ENCODE measurements around the gene MACROD2.

Gene MACROD2

DNA sequence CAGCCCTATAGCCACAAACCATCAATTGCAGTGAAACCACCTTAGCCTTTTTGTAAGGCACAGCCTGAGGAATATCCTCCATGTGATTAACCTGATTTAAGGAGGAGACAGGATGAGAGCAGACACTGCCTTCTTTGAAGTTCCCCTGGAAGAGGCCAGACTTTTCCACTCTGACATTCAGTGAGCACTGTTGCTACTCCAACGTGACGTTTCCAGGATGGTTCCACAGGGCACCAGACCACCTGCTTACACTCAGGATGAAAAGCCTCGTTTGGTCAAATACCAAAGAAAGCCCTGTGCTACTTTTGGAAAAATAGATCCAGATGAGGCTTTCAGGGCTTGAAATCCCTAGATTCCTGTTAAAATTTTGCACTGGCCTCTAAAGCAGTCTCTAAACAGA, 1444.2 kb downstream of the MACROD2 start:
- no peak for DNase-seq

GRCh38 chr20:15440049-15440820, 1444.9 kb downstream of the MACROD2 start:
- DNase-seq = no peak

- DNase-seq = no peak
Measured at GRCh38 chr20:15445056-15445840, 1449.9 kb downstream of the MACROD2 start.

DNA sequence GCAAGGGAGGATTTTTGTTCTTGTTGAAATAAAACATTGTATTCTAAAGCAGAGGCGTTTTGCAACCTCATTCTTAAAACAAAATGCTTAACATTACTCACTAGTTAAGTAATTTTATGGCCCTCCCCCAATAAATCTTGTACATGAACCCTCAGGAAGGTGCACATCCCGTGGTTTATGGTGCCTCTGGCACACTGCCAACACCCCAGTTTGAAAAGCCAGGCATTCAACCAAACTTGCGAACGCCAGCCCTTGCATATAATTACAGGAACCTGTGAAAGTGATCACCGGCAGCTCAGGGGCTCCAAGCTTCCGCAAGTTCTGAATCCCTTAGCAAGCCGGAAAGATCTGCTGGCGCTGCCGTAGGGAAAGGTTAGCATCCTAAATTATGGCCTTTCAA, 1451.1 kb downstream of the MACROD2 start:
- no peak for DNase-seq

GRCh38 chr20:15447549-15447948, 1452.2 kb downstream of the MACROD2 start:
- DNase-seq = no peak

- DNase-seq = no peak
Measured at GRCh38 chr20:15449061-15449460, 1453.7 kb downstream of the MACROD2 start.

DNA sequence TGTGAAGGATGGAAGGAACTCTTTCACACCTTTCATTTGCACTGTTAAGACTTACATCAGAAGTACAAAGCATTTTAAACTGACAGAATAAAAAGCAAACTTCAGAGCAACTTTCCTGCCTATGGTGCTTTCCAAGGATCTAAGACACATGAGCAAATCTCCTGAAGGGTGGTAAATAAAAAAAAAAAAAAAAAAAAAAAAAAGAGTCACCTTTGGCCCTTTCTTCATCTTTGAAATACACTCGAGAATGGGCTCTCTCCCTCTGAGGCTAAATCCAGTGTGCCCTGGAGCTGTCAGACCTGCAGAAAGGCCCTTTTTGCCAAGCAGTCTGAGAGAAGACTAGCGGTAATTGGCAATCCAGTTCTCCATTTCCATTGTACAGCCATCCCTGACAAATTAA, 1455.9 kb downstream of the MACROD2 start:
- DNase-seq = no peak

- no peak for DNase-seq
Measured at GRCh38 chr20:15455279-15455678, 1460.0 kb downstream of the MACROD2 start.

DNA sequence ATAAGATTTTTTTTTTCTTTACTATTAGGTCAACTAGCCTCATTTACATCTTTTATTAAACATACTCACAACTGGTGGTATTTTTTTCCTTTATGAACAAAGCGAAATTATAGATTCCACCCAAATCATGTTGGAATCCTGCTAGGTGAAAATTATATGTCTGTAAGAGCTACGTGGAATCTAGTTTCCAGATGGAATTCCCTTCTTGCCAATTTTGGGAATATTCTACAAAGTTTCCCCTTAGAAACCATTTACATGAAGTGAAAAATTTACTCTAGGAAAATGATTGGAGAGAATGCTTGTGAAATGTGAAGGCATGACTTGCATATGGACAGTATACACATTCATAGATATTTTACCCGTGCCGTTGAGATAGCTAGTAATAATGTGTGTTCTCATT, 1466.6 kb downstream of the MACROD2 start:
- DNase-seq = no peak

DNA sequence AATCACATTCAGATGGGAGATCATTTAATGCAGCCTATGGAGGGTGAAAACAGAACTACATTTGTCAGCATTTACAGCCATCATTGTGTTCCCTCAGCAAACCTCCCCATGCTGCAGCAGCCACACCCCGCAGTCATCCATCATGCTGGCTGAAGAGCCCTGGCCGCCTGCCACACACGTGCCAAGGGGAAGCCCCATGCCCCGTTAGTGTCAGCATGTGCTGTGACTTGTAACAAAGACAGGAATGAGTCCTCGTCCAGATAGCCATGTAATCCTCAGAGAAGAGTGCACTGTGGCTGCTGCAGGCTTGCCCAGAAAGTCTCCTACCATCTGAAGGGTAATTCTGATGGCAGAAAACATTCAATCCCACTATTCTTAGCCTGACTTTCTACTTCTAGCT, 1480.2 kb downstream of the MACROD2 start:
- DNase-seq = no peak

DNA sequence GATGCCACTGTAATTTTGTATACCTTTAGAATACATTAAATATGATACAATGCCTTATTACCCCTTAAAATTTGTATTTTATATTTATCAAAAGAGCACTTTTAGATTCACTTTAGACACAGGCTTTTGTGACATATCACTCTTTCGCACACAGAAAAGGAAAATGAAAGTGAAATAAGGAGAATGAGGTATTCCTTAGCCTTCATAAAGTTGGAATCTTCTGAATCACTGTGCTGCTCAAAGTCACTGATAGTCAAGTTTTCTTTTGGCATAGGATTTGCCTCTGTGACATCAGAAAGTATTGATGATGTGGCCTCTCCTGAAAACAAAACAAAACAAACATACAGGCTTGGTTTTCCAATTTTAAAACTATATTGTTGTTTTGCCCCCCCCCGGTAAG, 1480.9 kb downstream of the MACROD2 start:
- no peak for DNase-seq

DNA sequence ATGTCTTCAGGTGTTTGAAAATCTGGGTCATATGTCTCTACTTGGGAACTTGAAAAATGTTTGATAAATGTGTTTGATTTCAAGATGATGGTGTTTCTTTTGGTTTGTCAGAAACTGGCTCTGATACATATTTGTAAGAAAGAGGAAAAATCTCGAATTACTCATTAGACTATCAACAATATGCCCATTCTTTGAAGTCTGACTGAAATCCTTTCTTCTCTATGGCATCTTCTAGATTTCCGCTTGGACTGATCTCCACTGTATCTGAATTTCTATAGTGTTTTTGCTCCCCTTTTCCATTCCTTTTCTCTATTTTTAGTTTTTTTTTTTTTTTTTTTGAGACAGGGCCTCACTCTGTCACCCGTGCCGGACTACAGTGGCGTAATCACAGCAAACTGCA, 1481.5 kb downstream of the MACROD2 start:
- DNase-seq = no peak

- no peak for DNase-seq
Measured at GRCh38 chr20:15482525-15482924, 1487.2 kb downstream of the MACROD2 start.

DNA sequence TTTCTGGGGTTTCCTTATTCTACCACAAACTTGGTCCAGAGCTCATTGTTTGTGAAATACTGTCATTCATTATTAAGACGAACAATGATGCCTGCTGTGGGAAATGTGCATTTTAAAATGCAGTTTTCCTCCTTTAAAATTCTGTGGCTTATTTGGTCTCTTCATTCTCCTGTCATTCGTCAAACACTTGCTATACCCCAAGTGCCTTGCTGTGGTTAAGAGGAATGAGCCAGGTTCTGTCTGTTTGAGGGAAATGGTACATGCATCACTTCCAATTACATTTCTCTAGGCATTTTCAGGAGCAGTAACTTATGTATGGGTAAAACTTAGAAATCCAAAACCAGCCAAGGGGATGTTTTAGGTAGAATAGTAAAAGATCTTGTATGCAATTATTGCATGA, 1490.2 kb downstream of the MACROD2 start:
- no peak for DNase-seq

DNA sequence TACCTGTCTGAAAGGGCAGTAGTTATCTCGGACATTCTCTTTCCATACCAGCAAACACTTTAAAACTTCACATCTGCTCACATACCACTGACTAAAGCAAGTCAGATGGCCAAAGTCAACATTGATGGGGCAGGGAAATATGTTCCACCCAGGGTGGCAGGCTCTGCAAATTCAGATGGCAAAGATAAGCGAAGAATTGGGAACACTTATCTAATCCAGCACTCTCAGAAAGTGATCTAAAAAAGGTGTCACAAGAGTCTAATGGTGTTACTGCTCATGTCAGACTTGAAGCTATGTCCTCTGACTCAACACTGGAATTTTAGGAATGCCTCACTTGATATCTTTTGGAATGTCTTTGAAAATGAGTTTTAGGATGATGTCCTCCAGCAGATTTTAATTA, 1491.7 kb downstream of the MACROD2 start:
- no peak for DNase-seq

DNA sequence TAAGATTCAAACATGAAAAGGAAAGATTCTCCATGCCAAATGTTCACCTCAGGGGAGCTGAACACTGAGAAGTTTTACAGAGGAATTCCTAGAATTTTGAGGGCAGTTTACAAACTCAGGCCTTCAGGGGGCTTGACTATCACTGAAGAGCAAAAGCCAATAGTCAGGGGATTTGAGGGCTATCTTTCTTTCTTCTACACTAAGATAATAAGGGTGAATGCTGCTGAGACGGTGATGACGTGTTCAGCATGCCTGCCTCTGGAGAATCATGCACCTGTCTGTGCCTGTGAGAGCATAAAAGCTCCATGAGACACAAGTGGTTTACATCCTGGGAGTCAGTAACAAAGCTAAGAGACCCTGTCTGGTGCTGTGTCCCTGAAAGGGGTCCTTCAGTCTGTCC, 1492.4 kb downstream of the MACROD2 start:
- DNase-seq = no peak

DNA sequence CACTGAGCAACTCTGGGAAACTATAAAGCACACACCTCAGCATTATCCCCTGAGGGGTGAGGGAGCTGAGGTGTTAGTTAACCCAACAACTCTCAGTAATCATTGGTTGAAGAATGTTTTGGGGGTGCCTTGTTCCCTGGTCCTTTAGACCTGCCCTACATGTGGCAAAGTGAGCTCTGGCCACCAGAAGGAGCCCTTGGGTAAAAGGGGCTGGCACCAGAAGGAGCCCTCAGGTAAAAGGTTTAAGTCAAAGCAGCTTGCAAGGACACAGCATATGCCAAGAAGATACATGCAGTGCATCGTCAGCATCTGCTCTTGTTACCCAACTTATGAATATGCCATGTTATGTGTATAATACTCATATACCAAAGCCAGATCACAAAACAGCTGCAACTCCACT, 1496.3 kb downstream of the MACROD2 start:
- no peak for DNase-seq

DNA sequence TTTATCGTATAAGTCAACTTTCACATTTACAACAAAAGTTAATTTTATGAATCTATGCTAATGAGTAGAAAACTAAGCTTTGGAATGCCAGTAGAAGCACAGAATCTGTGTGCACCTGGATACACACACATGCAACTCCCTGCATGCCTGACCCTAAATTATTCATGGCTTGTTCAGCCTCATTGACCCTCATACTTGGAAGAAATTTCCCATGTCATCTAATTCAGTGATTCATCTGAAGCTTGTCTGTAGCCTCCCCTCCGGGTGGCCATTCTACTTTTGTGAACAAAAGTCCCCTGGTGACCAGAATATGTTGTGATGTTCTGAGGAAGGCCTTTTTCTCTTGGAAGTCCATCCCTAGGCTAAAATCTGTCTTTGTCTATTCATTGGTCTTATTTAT, 1499.5 kb downstream of the MACROD2 start:
- DNase-seq = no peak

DNA sequence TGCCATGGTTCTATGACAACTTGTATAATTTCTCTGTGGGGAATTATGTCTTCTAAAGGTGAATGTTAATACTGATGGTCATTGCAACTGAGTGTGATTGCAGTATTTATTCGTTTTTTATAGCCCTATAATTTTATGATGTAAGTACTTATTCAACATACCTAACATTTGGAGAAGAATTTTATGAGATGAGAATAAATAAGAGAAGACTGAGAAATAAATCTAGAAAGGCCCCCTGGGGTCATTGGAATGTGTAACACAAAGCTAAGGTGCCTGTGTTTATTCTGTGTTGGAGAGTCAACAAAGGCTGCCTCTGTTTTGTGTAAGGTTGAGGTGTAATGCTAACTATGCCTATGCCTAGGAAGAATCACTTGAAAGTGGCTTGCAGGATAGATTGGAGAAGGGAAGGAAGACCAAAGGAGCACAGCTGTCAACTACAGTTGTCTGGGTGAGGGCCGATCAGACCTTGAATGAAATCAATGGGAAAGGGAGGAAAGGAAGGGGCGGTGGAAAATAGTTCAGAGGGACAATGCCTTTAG, 1501.3 kb downstream of the MACROD2 start:
- DNase-seq = no peak

DNA sequence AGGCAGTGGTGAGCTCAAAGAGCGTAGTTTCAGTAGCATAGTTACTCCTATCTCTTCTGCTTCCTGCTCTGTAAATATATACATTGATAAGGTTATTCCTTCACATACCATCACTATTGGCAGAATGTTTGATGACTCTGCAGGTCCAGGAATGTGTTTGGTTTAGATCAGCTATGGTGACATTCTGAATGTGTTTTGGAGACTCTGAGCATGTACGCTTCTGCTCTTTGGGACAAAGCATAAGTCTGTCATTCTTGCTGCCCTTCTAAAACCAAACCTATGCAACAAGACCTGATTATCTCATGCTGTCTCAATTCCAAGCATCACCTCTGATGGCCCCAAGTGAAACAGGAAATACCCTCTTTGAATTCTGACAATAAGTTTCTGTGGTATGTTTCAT, 1503.6 kb downstream of the MACROD2 start:
- DNase-seq = no peak

GRCh38 chr20:15506311-15506710, 1511.0 kb downstream of the MACROD2 start:
- DNase-seq = no peak

GRCh38 chr20:15507151-15507550, 1511.8 kb downstream of the MACROD2 start:
- no peak for DNase-seq

- no peak for DNase-seq
Measured at GRCh38 chr20:15511551-15511950, 1516.2 kb downstream of the MACROD2 start.

- DNase-seq = no peak
Measured at GRCh38 chr20:15512916-15513315, 1517.6 kb downstream of the MACROD2 start.

Data from activated naive CD4-positive, alpha-beta T cell (primary cell).